Measurements from ENCODE around the gene METTL16.

- TF ChIP-seq POLR2A (IDR thresholded peaks at IDR 0.05; ENCODE audit: low read depth, low read length) (no peak), POLR2AphosphoS5 (IDR thresholded peaks at IDR 0.05; ENCODE audit: low read depth, low read length) (no peak), TAF1 (IDR thresholded peaks at IDR 0.05; ENCODE audit: low read depth, low read length) (no peak)
These were observed 139.0 kb downstream of the METTL16 start for GRCh38 chr17:2372681-2373080.

Data from GM12891 (cell line).